HL-60 (cell line): ENCODE data around the gene RAB3GAP1.

Source experiments
- DNase-seq, 2 experiments: peaks; one replicate each; pipeline ENCODE4 v3.0.0-alpha.2; 2010 to 2020; ENCODE audit warnings: low read depth in 1 of 2, low spot score in 1 of 2
- H3K27ac ChIP-seq: fragments of 250-450 bp; sonication (Bioruptor Pico); replicated peaks from 2 replicates; pipeline ENCODE4 v1.5.1; 2020; ENCODE audit warnings: mild to moderate bottlenecking, moderate library complexity
- H3K27me3 ChIP-seq: fragments of 250-450 bp; sonication (Bioruptor Pico); 2 replicates; pipeline ENCODE4 v1.5.1; 2021; ENCODE audit warnings: mild to moderate bottlenecking, moderate library complexity; ENCODE audit not compliant: insufficient read depth, poor library complexity, severe bottlenecking
- H3K4me3 ChIP-seq: replicated peaks from 2 replicates; pipeline ENCODE4 v1.5.1; 2011; ENCODE audit warnings: mild to moderate bottlenecking, control low read depth, low read length; ENCODE audit not compliant: insufficient read depth
- CTCF ChIP-seq: IDR thresholded peaks from one replicate; pipeline ENCODE4 v1.5.1; 2011; ENCODE audit warnings: low read length, control low read depth, inconsistent platforms; ENCODE audit not compliant: insufficient read depth
- GABPA ChIP-seq: IDR thresholded peaks from 2 replicates; pipeline ENCODE4 v1.6.1; 2012; ENCODE audit warnings: low read depth
- POLR2AphosphoS5 ChIP-seq: IDR thresholded peaks from 2 replicates; pipeline ENCODE4 v1.6.1; 2012; ENCODE audit warnings: low read depth
- REST ChIP-seq: IDR thresholded peaks from 2 replicates; pipeline ENCODE4 v1.6.1; 2012; ENCODE audit warnings: low read depth; ENCODE audit not compliant: insufficient replicate concordance
- SPI1 ChIP-seq: IDR thresholded peaks from 2 replicates; pipeline ENCODE4 v1.6.1; 2012; ENCODE audit warnings: low read depth, mild to moderate bottlenecking, borderline replicate concordance

The RAB3GAP1 gene

DNA sequence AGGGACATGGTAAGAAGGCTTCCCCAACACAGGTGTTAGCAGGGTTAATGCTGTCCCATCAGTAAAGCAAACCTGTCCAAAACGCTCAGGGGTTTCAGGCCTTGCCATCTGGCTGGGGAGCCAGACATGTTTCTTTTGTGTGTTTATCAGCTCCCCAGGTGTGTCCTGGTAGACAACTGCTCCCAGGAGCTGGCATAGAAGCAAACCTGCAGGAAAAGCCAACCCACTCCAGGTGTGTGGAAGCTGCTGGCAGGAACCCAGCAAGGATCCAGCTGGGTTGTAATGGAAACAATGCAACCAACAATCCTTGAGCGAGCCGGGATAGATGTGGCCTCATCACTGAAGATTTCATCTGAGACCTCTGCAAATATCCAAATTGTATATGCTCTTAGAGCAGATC is 123.1 kb downstream of the RAB3GAP1 start:
- H3K27ac ChIP-seq, result no peak overlapping the region
- TF ChIP-seq REST, result no peak
- TF ChIP-seq POLR2AphosphoS5, result no peak
- no peak for TF ChIP-seq CTCF
- TF ChIP-seq SPI1, result no peak
- TF ChIP-seq GABPA, result no peak
- DNase-seq, result no peak
- H3K4me3 ChIP-seq, result no peak overlapping the region
- H3K27me3 ChIP-seq, result no peaks in the 10 kb centered on the region

DNA sequence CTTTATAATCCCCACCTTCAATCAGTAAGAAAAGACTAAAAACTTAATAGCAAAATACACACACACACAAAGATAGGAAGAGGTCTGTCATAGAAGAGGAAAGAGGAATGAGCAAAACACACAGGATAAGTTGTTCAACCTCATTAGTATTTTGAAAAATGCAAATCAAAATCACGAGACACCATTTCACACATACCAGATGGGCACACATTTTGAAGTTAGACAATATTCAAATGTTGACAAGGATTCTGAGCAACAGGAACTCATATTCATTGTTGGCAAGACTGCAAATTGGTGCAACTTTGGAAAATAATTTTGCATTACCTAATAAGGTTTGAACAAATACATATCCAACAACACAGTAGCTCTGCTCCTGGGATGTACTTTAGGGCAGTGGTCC is 127.6 kb downstream of the RAB3GAP1 start:
- TF ChIP-seq GABPA (no peak), CTCF (no peak)
- DNase-seq, result no peak
- no peak overlapping the region for H3K27ac ChIP-seq
- H3K27me3 ChIP-seq, result no peaks in the 10 kb centered on the region
- H3K4me3 ChIP-seq, result no peak overlapping the region

DNA sequence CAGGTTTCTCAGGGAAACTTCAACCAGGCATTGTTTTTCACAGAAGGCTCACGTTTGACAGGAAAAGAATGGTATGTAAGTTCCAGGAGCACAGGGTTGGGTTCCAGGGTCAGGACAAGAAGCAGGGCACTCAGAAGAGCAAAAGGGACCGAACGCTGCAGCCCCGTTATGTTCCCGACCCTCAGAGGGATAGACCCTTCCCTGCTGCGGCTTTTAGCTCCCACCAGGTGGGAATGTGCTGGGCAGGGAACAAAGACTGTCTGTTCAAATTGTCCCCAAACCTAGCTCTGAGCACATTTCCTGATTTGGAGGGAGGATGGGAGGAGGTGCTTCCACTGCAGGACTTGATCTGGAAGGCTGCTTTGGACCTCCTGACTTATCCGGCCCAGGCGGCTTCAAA is 130.1 kb downstream of the RAB3GAP1 start:
- Histone ChIP-seq H3K27ac (no peak overlapping the region), H3K4me3 (no peak overlapping the region), H3K27me3 (no peaks in the 10 kb centered on the region)
- TF ChIP-seq GABPA, result no peak
- no peak for TF ChIP-seq POLR2AphosphoS5
- no peak for TF ChIP-seq REST
- TF ChIP-seq CTCF, result no peak
- TF ChIP-seq SPI1, result no peak
- DNase-seq, result no peak

DNA sequence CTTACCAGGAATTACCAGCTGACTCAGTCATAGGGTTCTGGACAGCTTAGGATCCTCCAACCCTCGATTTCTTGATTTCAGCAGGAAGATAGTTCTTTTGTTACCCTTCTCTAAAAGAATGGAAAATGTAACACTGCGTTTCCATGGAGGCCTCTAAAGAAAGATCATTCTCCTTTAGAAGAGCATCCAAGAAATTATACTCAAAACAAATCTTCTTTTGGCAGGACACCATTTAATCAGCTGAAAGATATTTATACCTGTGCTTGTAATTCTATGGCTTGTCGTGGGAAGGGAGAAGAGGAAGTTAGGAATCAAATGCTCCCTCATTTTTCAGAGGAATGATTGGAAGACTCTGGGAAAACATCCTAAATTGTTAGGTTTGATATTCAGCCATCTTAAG is 130.5 kb downstream of the RAB3GAP1 start:
- Histone ChIP-seq H3K4me3 (no peak overlapping the region), H3K27ac (no peak overlapping the region), H3K27me3 (no peaks in the 10 kb centered on the region)
- no peak for DNase-seq
- TF ChIP-seq POLR2AphosphoS5, result no peak
- no peak for TF ChIP-seq SPI1
- TF ChIP-seq REST, result no peak
- no peak for TF ChIP-seq GABPA
- TF ChIP-seq CTCF, result no peak
